ENCODE data around the gene ZNF101. TPM values are rescaled to one million over a fixed set of nuclear protein-coding genes. Genes with fewer than 3 reads are reported as not detected.

The ZNF101 gene
- polyA plus RNA-seq, 1 donor (not counting 4 experiments of a cell fraction or from before 2014, with no cell fraction given): 9.8 TPM

- DNase-seq (ENCODE audit: low read depth, low spot score) (no peak), FAIRE-seq (no peak)
- no peaks in the 10 kb centered on the region for H3K27me3 ChIP-seq (ENCODE audit: control insufficient read depth, extremely low read depth, insufficient read depth, low read length)
- TF ChIP-seq CTCF (optimal IDR thresholded peaks at IDR 0.05 in 1 of 3, IDR thresholded peaks at IDR 0.05 in 1 of 3, conservative IDR thresholded peaks at IDR 0.05 in 1 of 3; ENCODE audit: extremely low read depth in 1 of 3, insufficient read depth in 2 of 3, low read length in 3 of 3) (no peak), EZH2 (IDR thresholded peaks at IDR 0.05; ENCODE audit: low read length) (no peak)
- peaks cover 3% of the 10 kb centered on the region for H4K20me1 ChIP-seq (ENCODE audit: control insufficient read depth, extremely low read depth, insufficient read depth, low read length)
- H3K9me1 ChIP-seq (ENCODE audit: control insufficient read depth, extremely low read depth, insufficient read depth, low read length): no peaks in the 10 kb centered on the region
- H3K9ac ChIP-seq (ENCODE audit: control insufficient read depth, extremely low read depth, insufficient read depth, low read length): no peak overlapping the region
- peaks cover 5% of the 10 kb centered on the region for H3K4me1 ChIP-seq (ENCODE audit: control insufficient read depth, extremely low read depth, insufficient read depth, low read length)
- H3K9me3 ChIP-seq (ENCODE audit: control insufficient read depth, low read depth, low read length): no peaks in the 10 kb centered on the region
- peaks cover 0 to 1% of the 10 kb centered on the region in 2 experiments for H3K36me3 ChIP-seq (ENCODE audit: control insufficient read depth in 2 of 2, extremely low read depth in 1 of 2, insufficient read depth in 2 of 2, low read length in 2 of 2)
- dilution Hi-C loops (cut with MboI; ENCODE audit: extremely low pct_ligation_motif_present, low sequenced_read_pairs): no loop called here
- H3K4me2 ChIP-seq (ENCODE audit: control insufficient read depth, extremely low read depth, insufficient read depth, low read depth, low read length): no peak overlapping the region
- H3K4me3 ChIP-seq (ENCODE audit: control insufficient read depth in 2 of 3, extremely low read depth in 1 of 3, insufficient read depth in 2 of 3, low read depth in 1 of 3, low read length in 3 of 3): no peak overlapping the region
- H3K27ac ChIP-seq (ENCODE audit: control insufficient read depth, insufficient read depth, low read length): no peak overlapping the region
- H2AFZ ChIP-seq (ENCODE audit: control insufficient read depth, low read length): no peak overlapping the region
- H3K79me2 ChIP-seq (ENCODE audit: control insufficient read depth, insufficient read depth, low read length): peaks cover 3% of the 10 kb centered on the region
Observed at GRCh38 chr19:19624032-19624570, 44.5 kb upstream of the ZNF101 start.

GRCh38 chr19:19626516-19627472, 41.8 kb upstream of the ZNF101 start:
- no peak overlapping the region for H2AFZ ChIP-seq (ENCODE audit: control insufficient read depth, low read length)
- no peak overlapping the region for H3K27ac ChIP-seq (ENCODE audit: control insufficient read depth, insufficient read depth, low read length)
- no peak for DNase-seq (ENCODE audit: low read depth, low spot score)
- peak overlapping the region; percentile 64 to 75 (median 73) for H3K4me3 ChIP-seq (ENCODE audit: control insufficient read depth in 2 of 3, extremely low read depth in 1 of 3, insufficient read depth in 2 of 3, low read depth in 1 of 3, low read length in 3 of 3)
- no peaks in the 10 kb centered on the region for H3K27me3 ChIP-seq (ENCODE audit: control insufficient read depth, extremely low read depth, insufficient read depth, low read length)
- peak overlapping the region; percentile 93 for H3K4me2 ChIP-seq (ENCODE audit: control insufficient read depth, extremely low read depth, insufficient read depth, low read depth, low read length)
- no peaks in the 10 kb centered on the region for H3K9me3 ChIP-seq (ENCODE audit: control insufficient read depth, low read depth, low read length)
- H3K9ac ChIP-seq (ENCODE audit: control insufficient read depth, extremely low read depth, insufficient read depth, low read length): peak overlapping the region; percentile 79
- H3K79me2 ChIP-seq (ENCODE audit: control insufficient read depth, insufficient read depth, low read length): peaks cover 3% of the 10 kb centered on the region
- dilution Hi-C loops (cut with MboI; ENCODE audit: extremely low pct_ligation_motif_present, low sequenced_read_pairs): no loop called here
- no peaks in the 10 kb centered on the region for H3K9me1 ChIP-seq (ENCODE audit: control insufficient read depth, extremely low read depth, insufficient read depth, low read length)
- no peak for TF ChIP-seq EZH2 (IDR thresholded peaks at IDR 0.05; ENCODE audit: low read length)
- no peak for TF ChIP-seq CTCF (optimal IDR thresholded peaks at IDR 0.05 in 1 of 3, IDR thresholded peaks at IDR 0.05 in 1 of 3, conservative IDR thresholded peaks at IDR 0.05 in 1 of 3; ENCODE audit: extremely low read depth in 1 of 3, insufficient read depth in 2 of 3, low read length in 3 of 3)
- H3K36me3 ChIP-seq (ENCODE audit: control insufficient read depth in 2 of 2, extremely low read depth in 1 of 2, insufficient read depth in 2 of 2, low read length in 2 of 2): peaks cover 0 to 4% of the 10 kb centered on the region in 2 experiments
- H3K4me1 ChIP-seq (ENCODE audit: control insufficient read depth, extremely low read depth, insufficient read depth, low read length): peaks cover 5% of the 10 kb centered on the region
- no peak for FAIRE-seq
- peaks cover 3% of the 10 kb centered on the region for H4K20me1 ChIP-seq (ENCODE audit: control insufficient read depth, extremely low read depth, insufficient read depth, low read length)
